HCT116 (cell line): ENCODE results near the gene ZNF324B.

ENCODE experiments used
- EZH2 ChIP-seq: fragments of 200-600 bp; sonication (generic); IDR thresholded peaks from 2 replicates; pipeline ENCODE4 v1.6.1; 2017; ENCODE audit warnings: antibody characterized with exemption, mixed run types
- EZH2phosphoT487 ChIP-seq: fragments of 200-600 bp; IDR thresholded peaks from 2 replicates; pipeline ENCODE4 v1.6.1; 2018; ENCODE audit warnings: antibody characterized with exemption, borderline replicate concordance
- JUND ChIP-seq: IDR thresholded peaks from 2 replicates; pipeline ENCODE4 v1.6.1; 2012
- POLR2AphosphoS5 ChIP-seq: IDR thresholded peaks from 2 replicates; pipeline ENCODE4 v1.6.1; 2011; ENCODE audit warnings: mild to moderate bottlenecking, low read depth, low read length, moderate library complexity
- RAD21 ChIP-seq: IDR thresholded peaks from 2 replicates; pipeline ENCODE4 v1.6.1; 2012; ENCODE audit warnings: low read depth, mild to moderate bottlenecking
- REST ChIP-seq: IDR thresholded peaks from 2 replicates; pipeline ENCODE4 v1.6.1; 2012; ENCODE audit warnings: low read depth
- SIN3A ChIP-seq: IDR thresholded peaks from 2 replicates; pipeline ENCODE4 v1.6.1; 2012; ENCODE audit warnings: low read depth
- TCF7L2 ChIP-seq: IDR thresholded peaks from 2 replicates; pipeline ENCODE4 v1.7.0; 2011; ENCODE audit warnings: borderline replicate concordance, inconsistent platforms; ENCODE audit not compliant: insufficient read depth, insufficient read length; ENCODE audit errors: extremely low read depth
- TF ChIP-seq, protein P1 (sequence below), 3 experiments: fragments of 200-600 bp in 1 of 3; sonication (generic) in 1 of 3; IDR thresholded peaks in 2 of 3; conservative IDR thresholded peaks in 1 of 3; 2 replicates each; pipeline ENCODE4 v1.5.1; 2012 to 2017; ENCODE audit warnings: low read depth in 2 of 3, low read length in 2 of 3, antibody characterized with exemption in 1 of 3, borderline replicate concordance in 1 of 3, control low read depth in 1 of 3, mild to moderate bottlenecking in 1 of 3, mixed read lengths in 1 of 3, mixed run types in 1 of 3, moderate library complexity in 1 of 3; ENCODE audit not compliant: insufficient read depth in 1 of 3
- TF ChIP-seq, protein P2 (sequence below): IDR thresholded peaks from 2 replicates; pipeline ENCODE4 v1.6.1; 2012

- TF ChIP-seq TCF7L2 = no peak
- TF ChIP-seq EZH2 = no peak
- TF ChIP-seq, protein P1, sequence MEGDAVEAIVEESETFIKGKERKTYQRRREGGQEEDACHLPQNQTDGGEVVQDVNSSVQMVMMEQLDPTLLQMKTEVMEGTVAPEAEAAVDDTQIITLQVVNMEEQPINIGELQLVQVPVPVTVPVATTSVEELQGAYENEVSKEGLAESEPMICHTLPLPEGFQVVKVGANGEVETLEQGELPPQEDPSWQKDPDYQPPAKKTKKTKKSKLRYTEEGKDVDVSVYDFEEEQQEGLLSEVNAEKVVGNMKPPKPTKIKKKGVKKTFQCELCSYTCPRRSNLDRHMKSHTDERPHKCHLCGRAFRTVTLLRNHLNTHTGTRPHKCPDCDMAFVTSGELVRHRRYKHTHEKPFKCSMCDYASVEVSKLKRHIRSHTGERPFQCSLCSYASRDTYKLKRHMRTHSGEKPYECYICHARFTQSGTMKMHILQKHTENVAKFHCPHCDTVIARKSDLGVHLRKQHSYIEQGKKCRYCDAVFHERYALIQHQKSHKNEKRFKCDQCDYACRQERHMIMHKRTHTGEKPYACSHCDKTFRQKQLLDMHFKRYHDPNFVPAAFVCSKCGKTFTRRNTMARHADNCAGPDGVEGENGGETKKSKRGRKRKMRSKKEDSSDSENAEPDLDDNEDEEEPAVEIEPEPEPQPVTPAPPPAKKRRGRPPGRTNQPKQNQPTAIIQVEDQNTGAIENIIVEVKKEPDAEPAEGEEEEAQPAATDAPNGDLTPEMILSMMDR (IDR thresholded peaks at IDR 0.05 in 2 of 3, conservative IDR thresholded peaks at IDR 0.05 in 1 of 3; ENCODE audit: borderline replicate concordance in 1 of 3, insufficient read depth in 1 of 3, low read depth in 2 of 3, low read length in 2 of 3) = no peak
- TF ChIP-seq EZH2phosphoT487 = no peak
- no peak for TF ChIP-seq RAD21
- TF ChIP-seq SIN3A = no peak
- TF ChIP-seq POLR2AphosphoS5 = no peak
- TF ChIP-seq, protein P2, sequence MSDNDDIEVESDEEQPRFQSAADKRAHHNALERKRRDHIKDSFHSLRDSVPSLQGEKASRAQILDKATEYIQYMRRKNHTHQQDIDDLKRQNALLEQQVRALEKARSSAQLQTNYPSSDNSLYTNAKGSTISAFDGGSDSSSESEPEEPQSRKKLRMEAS = no peak
- TF ChIP-seq REST = no peak
- TF ChIP-seq JUND = no peak
Observed at GRCh38 chr19:58417071-58417470, 34.4 kb upstream of the ZNF324B start.
